Measurements from ENCODE around the gene RNF41. TPM values are rescaled to one million over a fixed set of nuclear protein-coding genes. Genes with fewer than 3 reads are reported as not detected.
A peak's percentile ranks its signal among the peaks of the same experiment; 100 is the strongest.
"Not testable (repeated sequence)": the region's sequence is repeated elsewhere in the genome, so short reads cannot be mapped to it uniquely, and the experiment has no call there.

RNF41 gene
- total and polyA plus RNA-seq, 3 donors from 2014 or later = 49.3 to 70.2 (median 63.7) TPM

- intact Hi-C loops (cut with DNase I; ENCODE audit: low total_unique reads) = loop anchor here (5.0 kb wide), 1 partner anchor 32 kb away; the partner anchor contains the start of gene ESYT1
- H3K36me3 ChIP-seq (ENCODE audit: low read depth, missing control alignments) = no peaks in the 10 kb centered on the region
- no peaks in the 10 kb centered on the region for H3K9me3 ChIP-seq
- H3K4me1 ChIP-seq = peaks cover 33% of the 10 kb centered on the region
- H3K27me3 ChIP-seq = no peaks in the 10 kb centered on the region
- H3K4me3 ChIP-seq = peak overlapping the region; percentile 76 to 85
- no peak for DNase-seq
- peak overlapping the region; percentile 98 to 99 for H3K27ac ChIP-seq
- WGBS, 2 donors = 34 to 41% methylated on average over 8 of the region's 8 CpGs
- TF ChIP-seq POLR2A (IDR thresholded peaks at IDR 0.05) (no peak), CTCF (IDR thresholded peaks at IDR 0.05) (no peak)
Measured at GRCh38 chr12:56159482-56160192, 62.1 kb downstream of the RNF41 start.

GRCh38 chr12:56158926-56159461 is 62.7 kb downstream of the RNF41 start:
- Histone ChIP-seq H3K27ac (peak overlapping the region; percentile 98 to 99), H3K9me3 (no peaks in the 10 kb centered on the region), H3K36me3 (ENCODE audit: low read depth, missing control alignments) (no peaks in the 10 kb centered on the region), H3K4me3 (peak overlapping the region; percentile 76 to 85), H3K4me1 (peaks cover 33% of the 10 kb centered on the region), H3K27me3 (no peaks in the 10 kb centered on the region)
- peak; percentile 90 for DNase-seq
- 12 to 21% methylated on average over 6 of the region's 6 CpGs for WGBS, 2 donors
- intact Hi-C loops (cut with DNase I; ENCODE audit: low total_unique reads) = no loop called here
- TF ChIP-seq POLR2A (IDR thresholded peaks at IDR 0.05) = peak; percentile 14
- TF ChIP-seq CTCF (IDR thresholded peaks at IDR 0.05) = no peak

- intact Hi-C loops (cut with DNase I; ENCODE audit: low total_unique reads) = no loop called here
- Histone ChIP-seq H3K36me3 (ENCODE audit: low read depth, missing control alignments) (no peaks in the 10 kb centered on the region), H3K4me3 (peak within 1 kb of the TSS; percentile 76 to 85), H3K27ac (peak within 1 kb of the TSS; percentile 98 to 99), H3K27me3 (no peaks in the 10 kb centered on the region), H3K9me3 (no peaks in the 10 kb centered on the region), H3K4me1 (peaks cover 37% of the 10 kb centered on the region)
- WGBS, 2 donors = 0 to 1% methylated on average over 22 to 30 of the region's 30 CpGs
- TF ChIP-seq CTCF (IDR thresholded peaks at IDR 0.05) (no peak), POLR2A (IDR thresholded peaks at IDR 0.05) (peak; percentile 99)
- DNase-seq = peak; percentile 100
Measured at GRCh38 chr12:56158029-56158925, 63.4 kb downstream of the RNF41 start, which contains the start of gene MYL6. MYL6 (plus strand) TSS chr12:56158359; CDS start chr12:56158402, 43 bp downstream.

- DNase-seq = peak; percentile 79
- no peaks in the 10 kb centered on the region for H3K36me3 ChIP-seq (ENCODE audit: low read depth, missing control alignments)
- peaks cover 44% of the 10 kb centered on the region for H3K4me1 ChIP-seq
- peak overlapping the region; percentile 76 to 85 for H3K4me3 ChIP-seq
- H3K9me3 ChIP-seq = no peaks in the 10 kb centered on the region
- H3K27ac ChIP-seq = peak overlapping the region; percentile 98 to 99
- intact Hi-C loops (cut with DNase I; ENCODE audit: low total_unique reads) = no loop called here
- TF ChIP-seq CTCF (IDR thresholded peaks at IDR 0.05) (peak; percentile 57 to 83 (median 72)), POLR2A (IDR thresholded peaks at IDR 0.05) (no peak)
- no peaks in the 10 kb centered on the region for H3K27me3 ChIP-seq
- WGBS, 2 donors = 3 to 4% methylated on average over 43 to 45 of the region's 45 CpGs
Measured at GRCh38 chr12:56157201-56158028, 64.3 kb downstream of the RNF41 start.

GRCh38 chr12:56156464-56157200 is 65.1 kb downstream of the RNF41 start:
- 82 to 87% methylated on average over 21 of the region's 21 CpGs for WGBS, 2 donors

More at GRCh38 chr12:56156464-56157200, 65.1 kb downstream of the RNF41 start:
- Histone ChIP-seq H3K4me3 (peak overlapping the region; percentile 76 to 85), H3K27ac (peak overlapping the region; percentile 98 to 99), H3K4me1 (peaks cover 45% of the 10 kb centered on the region)
- H3K27me3 ChIP-seq; intact Hi-C loops (cut with DNase I; ENCODE audit: low total_unique reads); DNase-seq; H3K36me3 ChIP-seq (ENCODE audit: low read depth, missing control alignments); H3K9me3 ChIP-seq: not testable (repeated sequence)

All from testis (tissue), 3 donors.